Mesendoderm (in vitro differentiated cells): ENCODE data around the gene CCDC91.

ENCODE experiments used
- DNase-seq: peaks from one replicate; pipeline ENCODE4 v3.0.0; 2013
- H2AK5ac ChIP-seq: 2 replicates; pipeline ENCODE4 v1.6.1; 2013; ENCODE audit warnings: low read length, inconsistent platforms
- H2BK120ac ChIP-seq: 2 replicates; pipeline ENCODE4 v1.6.1; 2013; ENCODE audit warnings: low read depth, mild to moderate bottlenecking, low read length, moderate library complexity, mixed read lengths
- H2BK15ac ChIP-seq: replicated peaks from 2 replicates; pipeline ENCODE4 v1.6.1; 2013; ENCODE audit warnings: low read depth, mild to moderate bottlenecking, moderate library complexity
- H2BK5ac ChIP-seq: 2 replicates; pipeline ENCODE4 v1.6.1; 2013; ENCODE audit warnings: low read length, inconsistent platforms
- H3K18ac ChIP-seq: 2 replicates; pipeline ENCODE4 v1.6.1; 2013; ENCODE audit warnings: mild to moderate bottlenecking, low read length, mixed read lengths
- H3K23ac ChIP-seq: one replicate; pipeline ENCODE4 v1.6.1; 2013; ENCODE audit warnings: low read length
- H3K27ac ChIP-seq: 2 replicates; pipeline ENCODE4 v1.5.1; 2013; ENCODE audit warnings: low read depth, mild to moderate bottlenecking, inconsistent platforms, low read length, moderate library complexity
- H3K27me3 ChIP-seq: 2 replicates; pipeline ENCODE4 v1.6.1; 2013; ENCODE audit warnings: low read length, control low read depth, mild to moderate bottlenecking, inconsistent platforms; ENCODE audit not compliant: insufficient read depth, poor library complexity
- H3K36me3 ChIP-seq: 2 replicates; pipeline ENCODE4 v1.6.1; 2013; ENCODE audit warnings: low read length, inconsistent platforms; ENCODE audit not compliant: control insufficient read depth, insufficient read depth
- H3K4ac ChIP-seq: one replicate; pipeline ENCODE4 v1.6.1; 2013; ENCODE audit warnings: low read depth, mild to moderate bottlenecking, low read length, moderate library complexity
- H3K4me1 ChIP-seq: 2 replicates; pipeline ENCODE4 v1.6.1; 2013; ENCODE audit warnings: low read depth, low read length, inconsistent platforms; ENCODE audit not compliant: control insufficient read depth
- H3K4me2 ChIP-seq: 2 replicates; pipeline ENCODE4 v1.6.1; 2013; ENCODE audit warnings: low read length
- H3K4me3 ChIP-seq: 2 replicates; pipeline ENCODE4 v1.5.1; 2013; ENCODE audit warnings: mild to moderate bottlenecking, low read length
- H3K56ac ChIP-seq: one replicate; pipeline ENCODE4 v1.6.1; 2013; ENCODE audit warnings: low read length
- H3K79me1 ChIP-seq: 2 replicates; pipeline ENCODE4 v1.6.1; 2013; ENCODE audit warnings: low read length, inconsistent platforms
- H3K79me2 ChIP-seq: 2 replicates; pipeline ENCODE4 v1.6.1; 2013; ENCODE audit warnings: mild to moderate bottlenecking, low read length; ENCODE audit not compliant: control insufficient read depth, insufficient read depth
- H3K9ac ChIP-seq: 2 replicates; pipeline ENCODE4 v1.6.1; 2013; ENCODE audit warnings: low read length, inconsistent platforms
- H4K5ac ChIP-seq: one replicate; pipeline ENCODE4 v1.6.1; 2013; ENCODE audit warnings: low read length
- H4K8ac ChIP-seq: one replicate; pipeline ENCODE4 v1.6.1; 2013; ENCODE audit warnings: low read depth, mild to moderate bottlenecking, control low read depth, low read length, moderate library complexity
- WGBS: extraction: QIAGEN DNeasy Blood & Tissue Kit; methylation state at CpG from one replicate; pipeline ENCODE4 v1.1.7; 2013; ENCODE audit warnings: low lambda C conversion rate, missing lambda C conversion rate; ENCODE audit not compliant: insufficient coverage; ENCODE audit errors: extremely low coverage; 5-methylcytosine and 5-hydroxymethylcytosine counted together

The CCDC91 gene

DNA sequence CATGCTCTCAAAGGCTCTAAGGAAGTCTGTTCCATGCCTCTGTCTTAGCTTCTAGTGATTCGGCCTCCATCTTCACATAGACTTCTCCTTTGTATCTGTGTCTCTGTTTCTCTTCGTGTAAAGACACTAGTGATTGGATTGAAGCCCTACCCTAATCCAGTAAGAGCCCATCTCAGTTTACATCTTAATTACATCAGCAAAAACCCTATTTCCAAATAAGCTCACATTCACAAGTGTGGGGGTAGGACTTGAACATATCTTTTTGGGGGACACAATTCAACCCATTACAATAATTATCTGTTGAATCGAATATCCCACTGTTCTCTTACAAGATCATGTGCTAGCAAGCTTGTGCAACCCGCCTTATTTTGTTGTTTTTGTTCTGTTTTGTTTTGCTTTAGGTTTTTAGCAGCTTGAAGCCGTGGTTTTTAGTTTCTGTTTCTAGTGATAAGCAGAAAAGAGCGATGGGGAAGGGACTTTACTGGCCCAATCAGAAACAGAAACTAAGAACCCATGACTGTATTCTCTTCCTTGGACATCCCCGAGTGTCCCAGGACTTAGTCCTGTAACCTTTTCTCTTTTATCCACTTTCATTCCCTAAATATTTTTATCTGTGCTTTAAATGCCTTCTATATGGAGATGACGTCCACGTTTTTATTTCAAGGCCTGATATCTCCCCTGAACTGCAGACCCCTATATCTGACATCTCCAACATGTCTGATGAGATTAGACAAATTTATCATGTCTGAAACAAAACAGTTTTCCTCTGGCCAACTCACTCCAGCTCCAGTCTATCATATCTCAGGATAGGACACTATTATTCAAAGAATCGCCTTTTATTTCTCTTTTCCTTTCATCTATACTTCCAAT is 353.0 kb downstream of the CCDC91 start:
- WGBS = no CpG with 5 or more reads among the region's 10 CpGs
- no peaks in the 10 kb centered on the region for H3K36me3 ChIP-seq
- no peaks in the 10 kb centered on the region for H3K4me1 ChIP-seq
- H2BK15ac ChIP-seq = no peak overlapping the region
- H3K4me3 ChIP-seq = no peak overlapping the region
- H2AK5ac ChIP-seq = no peak overlapping the region
- no peak overlapping the region for H3K18ac ChIP-seq
- no peak overlapping the region for H4K5ac ChIP-seq
- no peak overlapping the region for H3K4ac ChIP-seq
- no peak overlapping the region for H2BK120ac ChIP-seq
- H3K79me2 ChIP-seq = no peaks in the 10 kb centered on the region
- no peak overlapping the region for H3K23ac ChIP-seq
- H3K27ac ChIP-seq = no peak overlapping the region
- H3K9ac ChIP-seq = no peak overlapping the region
- no peaks in the 10 kb centered on the region for H3K79me1 ChIP-seq
- no peaks in the 10 kb centered on the region for H3K27me3 ChIP-seq
- DNase-seq = no peak
- no peak overlapping the region for H3K56ac ChIP-seq
- no peak overlapping the region for H4K8ac ChIP-seq
- H3K4me2 ChIP-seq = no peak overlapping the region
- no peak overlapping the region for H2BK5ac ChIP-seq

DNA sequence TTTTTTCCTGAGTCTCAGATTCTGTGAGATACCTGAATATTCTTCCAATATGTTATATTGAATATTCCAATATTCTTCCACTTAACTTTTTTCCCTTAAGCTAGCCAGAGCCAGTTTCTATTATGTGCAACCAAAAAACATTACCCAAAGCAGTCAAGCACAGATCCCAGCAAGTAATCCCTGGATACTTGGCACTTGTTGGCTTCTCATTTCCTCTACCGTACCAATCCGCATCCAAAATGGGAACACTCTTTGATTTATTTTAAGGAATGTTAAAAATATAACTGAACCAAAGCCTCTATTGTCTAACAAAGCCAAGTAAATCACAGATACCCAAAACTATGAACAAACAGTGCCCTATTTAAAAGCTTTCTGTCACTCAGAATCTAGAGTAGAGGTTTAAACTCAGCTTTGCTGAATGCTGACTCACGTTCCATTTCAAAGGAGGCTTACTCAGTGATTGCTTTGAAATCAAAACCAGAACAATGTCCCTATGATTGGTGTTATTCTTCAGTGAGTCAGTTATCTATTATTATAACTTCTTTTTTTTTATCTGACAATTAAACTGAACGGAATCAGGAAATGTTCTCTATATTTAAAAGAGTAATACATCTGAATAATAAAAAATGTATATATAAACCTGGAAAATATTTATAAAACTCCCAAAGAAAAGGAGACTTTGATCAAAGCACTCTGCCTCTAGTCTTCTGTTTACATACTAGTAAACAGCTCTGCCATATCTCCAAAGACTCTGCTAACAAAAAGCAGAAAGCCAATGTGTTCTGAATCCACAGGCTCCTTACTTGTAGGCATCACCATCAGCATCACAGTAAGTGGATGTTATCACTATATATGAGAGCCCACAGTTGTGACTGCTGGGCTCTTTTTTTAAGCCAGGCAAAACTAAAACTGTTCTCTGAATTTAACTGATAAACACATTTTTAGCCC is 360.8 kb downstream of the CCDC91 start:
- H3K27me3 ChIP-seq = no peaks in the 10 kb centered on the region
- H3K4me3 ChIP-seq = no peak overlapping the region
- no peak overlapping the region for H3K56ac ChIP-seq
- no peaks in the 10 kb centered on the region for H3K36me3 ChIP-seq
- no peak overlapping the region for H4K8ac ChIP-seq
- no peak overlapping the region for H3K18ac ChIP-seq
- no peak overlapping the region for H3K4ac ChIP-seq
- no peaks in the 10 kb centered on the region for H3K79me1 ChIP-seq
- H2AK5ac ChIP-seq = no peak overlapping the region
- H3K79me2 ChIP-seq = no peaks in the 10 kb centered on the region
- H3K9ac ChIP-seq = no peak overlapping the region
- H2BK15ac ChIP-seq = no peak overlapping the region
- no peak overlapping the region for H4K5ac ChIP-seq
- H3K4me2 ChIP-seq = no peak overlapping the region
- no peak overlapping the region for H3K23ac ChIP-seq
- no peak overlapping the region for H2BK5ac ChIP-seq
- DNase-seq = peak; percentile 2
- no peaks in the 10 kb centered on the region for H3K4me1 ChIP-seq
- no CpG with 5 or more reads among the region's 4 CpGs for WGBS
- no peak overlapping the region for H2BK120ac ChIP-seq
- H3K27ac ChIP-seq = no peak overlapping the region

DNA sequence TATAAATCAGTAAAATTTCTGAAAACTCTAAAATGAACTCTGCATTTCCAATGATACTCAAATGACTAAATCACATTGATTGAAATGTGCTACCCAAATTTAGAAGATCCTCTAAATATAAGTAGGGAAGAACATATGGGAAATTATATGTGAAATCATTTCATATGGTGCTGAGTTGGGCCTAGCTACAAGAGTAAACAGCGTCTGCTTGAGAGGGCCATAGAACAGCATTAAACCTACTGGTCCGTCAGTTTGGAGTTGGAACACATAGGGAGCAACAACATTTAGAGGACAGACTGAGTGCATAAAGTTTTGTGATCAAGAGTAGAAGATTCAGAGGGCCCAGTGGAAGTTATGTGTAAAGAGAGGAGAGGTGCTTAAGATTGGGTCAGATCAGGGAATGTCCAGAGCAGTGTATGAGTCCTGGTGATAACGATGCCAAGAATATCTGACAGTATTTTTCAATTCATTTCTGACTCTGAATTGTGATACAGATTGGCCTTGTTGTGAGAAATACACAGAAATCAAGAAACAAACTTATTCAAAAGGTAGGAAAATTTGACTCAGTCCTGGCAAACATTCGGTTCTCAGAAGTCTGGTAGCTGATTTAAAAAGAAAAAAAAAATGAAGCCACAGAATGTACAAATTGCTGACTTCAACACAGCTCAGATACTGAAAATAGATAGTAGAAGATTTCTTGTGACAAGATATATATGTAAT is 362.2 kb downstream of the CCDC91 start:
- Histone ChIP-seq H3K79me1 (no peaks in the 10 kb centered on the region), H3K4ac (no peak overlapping the region), H4K8ac (no peak overlapping the region), H3K23ac (no peak overlapping the region), H3K4me2 (no peak overlapping the region), H3K4me1 (no peaks in the 10 kb centered on the region), H2BK15ac (no peak overlapping the region), H3K79me2 (no peaks in the 10 kb centered on the region), H3K27ac (no peak overlapping the region), H2BK120ac (no peak overlapping the region), H3K36me3 (no peaks in the 10 kb centered on the region), H3K4me3 (no peak overlapping the region), H3K18ac (no peak overlapping the region), H3K56ac (no peak overlapping the region), H3K27me3 (no peaks in the 10 kb centered on the region), H4K5ac (no peak overlapping the region), H2BK5ac (no peak overlapping the region), H2AK5ac (no peak overlapping the region), H3K9ac (no peak overlapping the region)
- no CpG with 5 or more reads among the region's 4 CpGs for WGBS
- DNase-seq = no peak

DNA sequence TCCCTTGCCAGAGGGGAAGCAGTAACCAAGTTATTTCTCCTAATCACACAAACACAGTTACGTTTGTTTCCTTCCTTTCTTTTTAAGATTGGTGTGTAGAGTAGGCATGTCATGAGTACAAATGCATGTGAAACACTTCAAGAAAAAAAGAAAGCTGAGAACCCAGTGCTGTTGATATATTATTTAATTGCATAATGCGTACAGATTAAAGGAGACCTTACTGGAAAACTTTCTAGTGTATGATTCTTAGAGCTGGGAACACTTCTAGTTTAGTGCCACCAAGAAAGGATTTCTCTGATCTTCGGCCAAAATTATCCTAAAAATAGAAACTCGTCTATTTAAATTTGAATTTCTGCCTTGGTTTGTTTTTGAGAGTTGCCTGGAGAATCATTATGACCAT is 365.5 kb downstream of the CCDC91 start:
- H3K18ac ChIP-seq = no peak overlapping the region
- no peak overlapping the region for H3K23ac ChIP-seq
- no peak overlapping the region for H4K5ac ChIP-seq
- no peak overlapping the region for H3K56ac ChIP-seq
- H3K27me3 ChIP-seq = no peaks in the 10 kb centered on the region
- no peaks in the 10 kb centered on the region for H3K4me1 ChIP-seq
- H3K4ac ChIP-seq = no peak overlapping the region
- H3K27ac ChIP-seq = no peak overlapping the region
- H4K8ac ChIP-seq = no peak overlapping the region
- no peaks in the 10 kb centered on the region for H3K79me1 ChIP-seq
- H3K4me3 ChIP-seq = no peak overlapping the region
- no peak overlapping the region for H3K4me2 ChIP-seq
- no peak overlapping the region for H3K9ac ChIP-seq
- H2BK5ac ChIP-seq = no peak overlapping the region
- no peaks in the 10 kb centered on the region for H3K79me2 ChIP-seq
- no peaks in the 10 kb centered on the region for H3K36me3 ChIP-seq
- H2AK5ac ChIP-seq = no peak overlapping the region
- no peak overlapping the region for H2BK15ac ChIP-seq
- WGBS = no CpG with 5 or more reads among the region's 4 CpGs
- no peak overlapping the region for H2BK120ac ChIP-seq
- no peak for DNase-seq

DNA sequence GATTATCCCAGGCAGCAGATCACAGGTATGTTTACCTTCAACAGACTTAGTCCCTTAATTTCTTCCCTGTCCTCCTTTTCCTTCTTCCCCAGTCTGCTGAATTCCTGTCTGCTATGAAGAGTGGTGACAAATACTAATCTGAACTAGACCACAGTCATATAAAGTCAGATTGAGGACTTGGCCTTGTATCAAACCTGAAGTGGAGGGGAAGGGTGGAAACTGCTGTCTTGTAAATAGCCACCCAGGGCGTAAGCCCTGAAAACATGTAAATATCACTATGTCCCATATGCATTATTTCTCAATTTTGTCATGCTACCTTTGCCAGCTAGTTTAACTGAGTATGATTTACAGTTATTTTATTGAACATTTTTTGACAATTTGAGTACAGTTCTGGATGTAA is 368.0 kb downstream of the CCDC91 start:
- Histone ChIP-seq H3K4me1 (no peaks in the 10 kb centered on the region), H3K79me1 (no peaks in the 10 kb centered on the region), H3K27ac (no peak overlapping the region), H3K36me3 (no peaks in the 10 kb centered on the region), H3K23ac (no peak overlapping the region), H2BK120ac (no peak overlapping the region), H3K4me2 (no peak overlapping the region), H2BK5ac (no peak overlapping the region), H3K18ac (no peak overlapping the region), H4K8ac (no peak overlapping the region), H3K4me3 (no peak overlapping the region), H3K79me2 (no peaks in the 10 kb centered on the region), H2AK5ac (no peak overlapping the region), H2BK15ac (no peak overlapping the region), H3K4ac (no peak overlapping the region), H3K56ac (no peak overlapping the region), H3K27me3 (no peaks in the 10 kb centered on the region), H3K9ac (no peak overlapping the region), H4K5ac (no peak overlapping the region)
- WGBS = no CpG with 5 or more reads among the region's 1 CpG
- DNase-seq = no peak
